Loucy (cell line): ENCODE measurements around the gene PTPRC.

Source experiments
- H2AFZ ChIP-seq: fragments of 200-600 bp; sonication (generic); 2 replicates; pipeline ENCODE4 v1.6.0; 2016; ENCODE audit warnings: antibody characterized with exemption, mild to moderate bottlenecking, low read length, moderate library complexity
- H3F3A ChIP-seq: fragments of 200-600 bp; 2 replicates; pipeline ENCODE4 v1.6.0; 2016; ENCODE audit warnings: antibody characterized with exemption, low read depth, mild to moderate bottlenecking
- H3K27me3 ChIP-seq: fragments of 200-600 bp; sonication (generic); 2 replicates; pipeline ENCODE4 v1.6.1; 2014; ENCODE audit warnings: low read length, mild to moderate bottlenecking; ENCODE audit not compliant: insufficient read depth, poor library complexity, severe bottlenecking
- H3K36me3 ChIP-seq: fragments of 200-600 bp; sonication (generic); 2 replicates; pipeline ENCODE4 v1.6.1; 2016; ENCODE audit warnings: low read length; ENCODE audit not compliant: insufficient read depth
- H3K4me1 ChIP-seq: fragments of 200-600 bp; sonication (generic); 2 replicates; pipeline ENCODE4 v1.5.1; 2014; ENCODE audit warnings: low read length, mild to moderate bottlenecking; ENCODE audit not compliant: insufficient read depth, poor library complexity, severe bottlenecking
- H3K4me2 ChIP-seq: fragments of 200-600 bp; sonication (generic); 2 replicates; pipeline ENCODE4 v1.6.0; 2014; ENCODE audit warnings: antibody characterized with exemption, low read length, low read depth, mild to moderate bottlenecking; ENCODE audit not compliant: poor library complexity, severe bottlenecking
- H3K4me3 ChIP-seq: fragments of 200-600 bp; sonication (generic); 2 replicates; pipeline ENCODE4 v1.5.1; 2014; ENCODE audit warnings: low read length, mild to moderate bottlenecking, mixed read lengths; ENCODE audit not compliant: poor library complexity, severe bottlenecking
- H3K79me2 ChIP-seq: fragments of 200-600 bp; sonication (generic); 2 replicates; pipeline ENCODE4 v1.6.1; 2014; ENCODE audit warnings: low read length; ENCODE audit not compliant: insufficient read depth
- H3K9ac ChIP-seq: fragments of 200-600 bp; sonication (generic); 2 replicates; pipeline ENCODE4 v1.6.0; 2014; ENCODE audit warnings: mild to moderate bottlenecking, low read depth, low read length, moderate library complexity; ENCODE audit not compliant: poor library complexity, severe bottlenecking
- H3K9me2 ChIP-seq: fragments of 200-600 bp; sonication (generic); replicated peaks from 2 replicates; pipeline ENCODE4 v1.6.1; 2016; ENCODE audit warnings: low read depth, low read length, mixed read lengths
- H3K9me3 ChIP-seq: fragments of 200-600 bp; sonication (generic); 2 replicates; pipeline ENCODE4 v1.6.1; 2014; ENCODE audit warnings: mild to moderate bottlenecking, antibody characterized with exemption, low read length, low read depth; ENCODE audit not compliant: insufficient read depth
- H4K20me1 ChIP-seq: fragments of 200-600 bp; sonication (generic); 2 replicates; pipeline ENCODE4 v1.6.0; 2014; ENCODE audit warnings: antibody characterized with exemption, low read length, mild to moderate bottlenecking; ENCODE audit not compliant: insufficient read depth, poor library complexity, severe bottlenecking
- EZH2phosphoT487 ChIP-seq: fragments of 200-600 bp; IDR thresholded peaks from 2 replicates; pipeline ENCODE4 v1.6.1; 2018; ENCODE audit warnings: antibody characterized with exemption, mild to moderate bottlenecking, moderate library complexity, borderline replicate concordance
- TF ChIP-seq, protein P1 (sequence below): fragments of 200-600 bp; sonication (generic); conservative IDR thresholded peaks from 2 replicates; pipeline ENCODE4 v1.5.1; 2014; ENCODE audit warnings: mild to moderate bottlenecking, antibody characterized with exemption, low read length

The PTPRC gene

DNA sequence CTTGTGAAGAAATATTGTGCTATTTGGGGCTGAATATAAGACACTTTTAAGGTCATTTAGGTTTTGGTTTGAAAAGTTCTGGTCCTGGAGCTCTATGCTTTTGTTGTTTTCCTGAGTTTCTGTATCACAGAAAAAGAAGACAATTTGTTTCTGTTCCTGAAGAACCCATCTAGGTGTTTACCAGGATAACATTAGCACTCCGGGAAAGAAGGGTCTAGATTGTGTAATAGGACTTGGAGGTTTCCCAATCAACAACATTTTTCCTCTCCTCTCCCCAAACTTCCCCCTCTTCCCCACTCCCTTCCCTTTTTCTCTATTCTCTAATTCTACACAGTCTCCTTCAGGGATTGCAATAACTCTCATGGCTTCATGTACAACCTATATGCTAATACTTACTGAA is 78.7 kb downstream of the PTPRC start:
- no peaks in the 10 kb centered on the region for H3K9me2 ChIP-seq
- peaks cover 9% of the 10 kb centered on the region for H4K20me1 ChIP-seq
- no peak overlapping the region for H3K9ac ChIP-seq
- no peak overlapping the region for H3K4me2 ChIP-seq
- H3K4me3 ChIP-seq: no peak overlapping the region
- peaks cover 89% of the 10 kb centered on the region for H3K36me3 ChIP-seq
- H3F3A ChIP-seq: peaks cover 5% of the 10 kb centered on the region; the same call in 1 of the 2 replicates
- H3K9me3 ChIP-seq: no peaks in the 10 kb centered on the region
- H3K79me2 ChIP-seq: no peaks in the 10 kb centered on the region
- H3K27me3 ChIP-seq: no peaks in the 10 kb centered on the region
- no peak for TF ChIP-seq EZH2phosphoT487
- H3K4me1 ChIP-seq: no peaks in the 10 kb centered on the region
- H2AFZ ChIP-seq: no peak overlapping the region

DNA sequence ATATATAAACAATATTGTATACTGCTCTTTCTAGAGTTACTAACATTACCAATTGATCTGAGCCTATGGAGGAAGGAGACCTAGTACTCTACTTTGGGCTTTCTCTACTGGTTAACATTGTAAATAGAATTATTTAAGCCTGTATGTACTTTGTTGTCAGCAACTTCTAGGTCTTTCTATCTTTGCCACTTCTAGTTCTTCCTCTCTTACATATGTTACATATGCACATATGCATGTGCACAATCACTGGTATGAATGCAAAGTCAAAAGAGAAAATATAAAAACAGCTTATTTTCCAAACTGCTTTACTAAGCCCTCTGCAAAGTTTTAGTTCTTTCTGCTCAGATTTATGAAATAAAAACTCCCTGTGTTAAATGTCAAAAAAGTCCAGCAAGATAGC is 84.3 kb downstream of the PTPRC start:
- no peak overlapping the region for H2AFZ ChIP-seq
- no peak overlapping the region for H3K4me2 ChIP-seq
- H3K4me3 ChIP-seq: no peak overlapping the region
- no peaks in the 10 kb centered on the region for H3K9me2 ChIP-seq
- H4K20me1 ChIP-seq: peaks cover 27% of the 10 kb centered on the region
- no peak overlapping the region for H3K9ac ChIP-seq
- peaks cover 84% of the 10 kb centered on the region for H3K36me3 ChIP-seq
- H3K27me3 ChIP-seq: no peaks in the 10 kb centered on the region
- no peaks in the 10 kb centered on the region for H3K9me3 ChIP-seq
- peaks cover 21% of the 10 kb centered on the region; the same call in 1 of the 2 replicates for H3K79me2 ChIP-seq
- no peaks in the 10 kb centered on the region for H3K4me1 ChIP-seq
- H3F3A ChIP-seq: peaks cover 2% of the 10 kb centered on the region; the same call in 1 of the 2 replicates
- TF ChIP-seq, protein P1, sequence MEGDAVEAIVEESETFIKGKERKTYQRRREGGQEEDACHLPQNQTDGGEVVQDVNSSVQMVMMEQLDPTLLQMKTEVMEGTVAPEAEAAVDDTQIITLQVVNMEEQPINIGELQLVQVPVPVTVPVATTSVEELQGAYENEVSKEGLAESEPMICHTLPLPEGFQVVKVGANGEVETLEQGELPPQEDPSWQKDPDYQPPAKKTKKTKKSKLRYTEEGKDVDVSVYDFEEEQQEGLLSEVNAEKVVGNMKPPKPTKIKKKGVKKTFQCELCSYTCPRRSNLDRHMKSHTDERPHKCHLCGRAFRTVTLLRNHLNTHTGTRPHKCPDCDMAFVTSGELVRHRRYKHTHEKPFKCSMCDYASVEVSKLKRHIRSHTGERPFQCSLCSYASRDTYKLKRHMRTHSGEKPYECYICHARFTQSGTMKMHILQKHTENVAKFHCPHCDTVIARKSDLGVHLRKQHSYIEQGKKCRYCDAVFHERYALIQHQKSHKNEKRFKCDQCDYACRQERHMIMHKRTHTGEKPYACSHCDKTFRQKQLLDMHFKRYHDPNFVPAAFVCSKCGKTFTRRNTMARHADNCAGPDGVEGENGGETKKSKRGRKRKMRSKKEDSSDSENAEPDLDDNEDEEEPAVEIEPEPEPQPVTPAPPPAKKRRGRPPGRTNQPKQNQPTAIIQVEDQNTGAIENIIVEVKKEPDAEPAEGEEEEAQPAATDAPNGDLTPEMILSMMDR: no peak
- TF ChIP-seq EZH2phosphoT487: no peak

DNA sequence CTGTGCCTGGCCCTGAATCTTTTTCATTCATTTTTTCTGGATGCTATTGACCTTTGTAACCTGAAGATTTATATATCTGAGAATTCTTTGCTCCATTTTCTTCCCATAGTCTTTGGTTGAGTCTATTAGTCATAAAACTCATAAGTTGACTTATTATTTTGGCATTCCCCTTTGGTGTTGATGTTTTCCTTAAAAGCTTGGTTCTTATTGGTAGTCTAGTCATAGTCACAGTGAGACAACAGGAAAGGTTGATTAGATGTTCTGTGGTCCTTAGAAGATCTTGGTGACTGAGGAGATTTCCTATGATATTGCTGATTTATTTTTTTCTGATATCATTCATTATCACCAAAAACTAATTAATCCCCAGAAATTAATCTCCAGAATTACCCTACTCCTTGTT is 86.2 kb downstream of the PTPRC start:
- H3K9me3 ChIP-seq: no peaks in the 10 kb centered on the region
- peaks cover 21% of the 10 kb centered on the region; the same call in 1 of the 2 replicates for H3K79me2 ChIP-seq
- no peaks in the 10 kb centered on the region for H3K9me2 ChIP-seq
- no peaks in the 10 kb centered on the region for H3K4me1 ChIP-seq
- 0 out of 2 replicates have a peak, but pooled peaks cover 4% of the 10 kb centered on the region for H3F3A ChIP-seq
- TF ChIP-seq, protein P1: no peak
- TF ChIP-seq EZH2phosphoT487: no peak
- no peak overlapping the region for H3K4me2 ChIP-seq
- no peak overlapping the region for H3K9ac ChIP-seq
- peaks cover 23% of the 10 kb centered on the region for H4K20me1 ChIP-seq
- H3K4me3 ChIP-seq: no peak overlapping the region
- no peaks in the 10 kb centered on the region for H3K27me3 ChIP-seq
- peaks cover 85% of the 10 kb centered on the region for H3K36me3 ChIP-seq
- no peak overlapping the region for H2AFZ ChIP-seq

DNA sequence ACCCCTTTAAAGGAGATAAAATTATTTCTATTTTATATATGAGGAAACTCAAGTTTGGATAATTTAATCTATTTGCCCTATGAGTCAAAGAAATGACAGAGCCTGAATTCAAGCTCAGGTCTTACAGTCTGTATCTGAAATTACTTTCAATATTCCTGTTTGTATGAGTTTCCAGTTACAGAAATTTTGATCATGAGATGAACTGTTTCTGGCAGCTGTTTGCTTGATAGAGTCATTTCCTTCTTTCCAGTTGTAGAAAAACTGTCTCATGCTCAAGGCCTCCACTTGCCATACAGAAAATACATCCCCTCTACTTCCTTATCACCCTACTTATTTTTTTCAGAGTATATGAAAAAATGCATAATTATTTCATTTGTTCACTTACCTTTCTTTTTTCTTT is 87.6 kb downstream of the PTPRC start:
- Histone ChIP-seq H3K79me2 (peaks cover 21% of the 10 kb centered on the region; the same call in 1 of the 2 replicates), H3K4me2 (no peak overlapping the region), H3K36me3 (peaks cover 85% of the 10 kb centered on the region), H3K9me3 (no peaks in the 10 kb centered on the region), H3K9me2 (no peaks in the 10 kb centered on the region), H4K20me1 (peaks cover 19% of the 10 kb centered on the region), H2AFZ (no peak overlapping the region), H3K9ac (no peak overlapping the region), H3F3A (0 out of 2 replicates have a peak, but pooled peaks cover 4% of the 10 kb centered on the region), H3K27me3 (no peaks in the 10 kb centered on the region), H3K4me1 (no peaks in the 10 kb centered on the region), H3K4me3 (no peak overlapping the region)
- TF ChIP-seq, protein P1: no peak
- no peak for TF ChIP-seq EZH2phosphoT487
